Stimulated activated CD4-positive, alpha-beta T cell treated with anti-CD3 and anti-CD28 coated beads, Interleukin-1b, Interleukin-23, amount 100 ng/mL, for 24 hours (primary cell): ENCODE data around the gene RAP1GAP2.
"Not testable (repeated sequence)": the region's sequence is repeated elsewhere in the genome, so short reads cannot be mapped to it uniquely, and the experiment has no call there.

ENCODE experiments used
- DNase-seq, 4 experiments: peaks; one replicate each; pipeline ENCODE4 v3.0.0-alpha.2; 2020; ENCODE audit warnings: low read depth in 4 of 4, low spot score in 1 of 4

RAP1GAP2 gene

GRCh38 chr17:2881295-2881694 is 85.1 kb downstream of the RAP1GAP2 start:
- no peak for DNase-seq

- DNase-seq: no peak
Measured at GRCh38 chr17:2883544-2884213, 87.4 kb downstream of the RAP1GAP2 start.

GRCh38 chr17:2885733-2886132 is 89.5 kb downstream of the RAP1GAP2 start:
- no peak for DNase-seq

GRCh38 chr17:2888326-2888725 is 92.1 kb downstream of the RAP1GAP2 start:
- no peak for DNase-seq

DNA sequence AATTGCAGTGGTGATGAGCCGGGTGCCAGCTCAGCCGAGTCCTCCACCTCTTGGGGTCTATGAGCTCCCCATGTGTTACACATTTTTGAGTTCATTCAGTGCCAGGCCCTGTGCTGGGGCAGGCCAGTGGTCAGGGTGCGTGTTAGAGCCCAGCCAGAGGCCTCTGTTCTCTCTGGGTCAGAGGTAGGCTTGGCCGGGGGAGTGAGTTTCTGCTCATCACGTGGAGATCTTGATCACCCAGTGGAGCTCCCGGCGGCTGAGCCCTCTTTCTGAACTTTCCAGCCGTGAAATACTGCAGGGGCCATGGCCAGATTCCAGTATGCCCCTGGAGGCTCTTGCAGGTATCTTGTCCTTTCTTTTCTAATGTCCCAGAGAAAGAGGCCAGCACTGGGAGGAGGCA is 93.0 kb downstream of the RAP1GAP2 start:
- no peak for DNase-seq

DNA sequence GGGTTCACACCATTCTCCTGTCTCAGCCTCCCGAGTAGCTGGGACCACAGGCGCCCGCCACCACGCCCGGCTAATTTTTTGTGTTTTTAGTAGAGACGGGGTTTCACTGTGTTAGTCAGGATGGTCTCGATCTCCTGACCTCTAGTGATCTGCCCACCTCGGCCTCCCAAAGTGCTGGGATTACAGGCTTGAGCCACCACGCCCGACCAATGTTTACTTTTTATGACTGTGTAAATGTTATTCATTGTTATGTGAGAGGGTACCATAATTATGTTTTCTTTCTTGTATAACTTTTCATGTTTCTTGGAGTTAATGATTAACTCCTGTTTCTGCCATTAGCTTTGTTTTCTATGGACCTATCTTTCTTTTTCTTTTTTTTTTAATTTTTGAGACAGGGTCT is 94.5 kb downstream of the RAP1GAP2 start:
- DNase-seq: not testable (repeated sequence)

DNA sequence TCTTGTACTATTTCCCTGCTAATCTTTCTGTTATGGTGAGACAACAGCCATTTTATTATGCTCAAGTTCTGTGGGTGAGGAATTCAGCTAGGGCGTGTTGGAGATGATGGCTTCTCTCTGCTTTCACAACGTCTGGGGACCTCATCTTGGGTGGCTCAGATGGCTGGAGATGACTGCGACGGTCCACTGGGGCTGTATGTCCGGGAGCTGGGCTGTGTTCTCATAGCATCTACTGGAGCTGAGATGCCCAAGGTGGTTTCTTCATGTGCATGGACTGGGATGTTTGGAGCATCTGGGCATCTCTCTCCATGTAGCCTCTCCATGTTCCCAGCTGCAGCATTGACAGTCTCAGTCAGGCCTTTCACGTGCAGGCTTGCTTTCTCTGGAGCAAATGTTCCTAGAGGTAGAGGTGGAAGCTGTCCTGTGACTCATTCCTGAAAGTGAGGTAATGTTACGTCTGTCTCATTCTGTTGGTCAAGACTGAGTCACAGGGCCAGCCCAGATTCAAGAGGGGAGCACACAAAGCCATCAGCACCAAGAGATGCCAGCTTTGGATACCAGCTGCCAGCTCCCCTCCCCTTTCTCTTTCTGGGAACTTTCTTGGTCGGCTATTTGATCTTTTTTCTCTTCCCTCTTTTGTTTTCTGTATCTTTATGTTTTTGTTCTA is 96.2 kb downstream of the RAP1GAP2 start:
- no peak for DNase-seq

GRCh38 chr17:2893422-2893914 is 97.2 kb downstream of the RAP1GAP2 start:
- no peak for DNase-seq

GRCh38 chr17:2894782-2895181 is 98.5 kb downstream of the RAP1GAP2 start:
- no peak for DNase-seq

GRCh38 chr17:2897605-2898004 is 101.4 kb downstream of the RAP1GAP2 start:
- DNase-seq: no peak

DNA sequence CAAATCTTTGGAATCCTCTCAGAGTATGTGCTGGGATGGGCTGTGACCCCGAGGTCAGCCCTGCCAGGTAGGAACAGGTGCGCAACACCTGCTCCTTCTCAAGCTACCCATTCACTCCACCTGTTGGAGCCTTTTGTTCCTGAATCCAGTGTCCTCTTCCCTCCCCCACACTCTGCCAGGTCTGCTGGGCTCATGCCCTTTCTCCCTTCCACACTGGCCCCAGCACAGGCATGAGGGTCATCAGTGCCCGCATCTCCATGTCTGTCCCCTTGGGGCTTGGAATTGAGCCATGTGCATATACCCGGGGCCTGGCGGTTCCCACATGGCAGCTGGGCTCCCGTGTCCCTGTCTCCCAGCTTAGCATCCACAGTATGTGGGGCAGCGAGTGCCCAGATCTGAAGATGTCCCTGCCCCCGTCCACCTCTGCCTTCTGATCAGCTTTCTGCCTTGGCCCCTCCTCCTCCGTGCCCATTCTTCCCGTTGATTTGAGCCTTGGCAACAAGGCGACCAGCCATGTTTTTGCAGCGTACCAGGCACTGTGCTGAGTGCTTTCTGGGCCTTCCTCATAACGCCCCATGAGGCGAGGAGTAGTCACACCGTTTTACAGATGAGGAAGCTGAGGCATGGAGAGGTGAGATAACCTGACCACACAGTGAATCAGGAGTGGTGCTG is 102.2 kb downstream of the RAP1GAP2 start:
- DNase-seq: no peak

- DNase-seq: no peak
Measured at GRCh38 chr17:2899906-2900305, 103.7 kb downstream of the RAP1GAP2 start.

GRCh38 chr17:2900842-2901241 is 104.6 kb downstream of the RAP1GAP2 start:
- DNase-seq: no peak

- no peak for DNase-seq
Measured at GRCh38 chr17:2901582-2901981, 105.3 kb downstream of the RAP1GAP2 start.

DNA sequence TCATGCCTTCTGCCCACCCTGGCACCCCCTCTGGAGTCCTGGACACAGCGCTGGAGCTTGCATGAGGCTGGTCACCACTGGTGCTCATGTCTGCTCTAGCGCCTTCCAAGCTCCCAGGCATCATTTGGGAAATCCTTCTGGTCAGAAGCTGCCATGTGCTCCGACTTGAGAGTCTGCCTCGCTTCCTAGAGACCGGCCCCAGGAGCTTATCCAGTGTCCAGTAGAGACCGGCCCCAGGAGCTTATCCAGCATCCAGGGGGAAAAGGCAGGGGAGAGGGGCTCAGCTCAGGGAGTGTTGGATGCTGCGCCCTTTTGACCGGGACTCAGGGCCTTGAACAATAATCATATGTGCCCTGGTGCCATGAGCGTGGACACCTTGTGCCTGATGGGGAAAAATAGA is 106.3 kb downstream of the RAP1GAP2 start:
- DNase-seq: no peak

GRCh38 chr17:2903193-2903974 is 107.1 kb downstream of the RAP1GAP2 start:
- DNase-seq: no peak

DNA sequence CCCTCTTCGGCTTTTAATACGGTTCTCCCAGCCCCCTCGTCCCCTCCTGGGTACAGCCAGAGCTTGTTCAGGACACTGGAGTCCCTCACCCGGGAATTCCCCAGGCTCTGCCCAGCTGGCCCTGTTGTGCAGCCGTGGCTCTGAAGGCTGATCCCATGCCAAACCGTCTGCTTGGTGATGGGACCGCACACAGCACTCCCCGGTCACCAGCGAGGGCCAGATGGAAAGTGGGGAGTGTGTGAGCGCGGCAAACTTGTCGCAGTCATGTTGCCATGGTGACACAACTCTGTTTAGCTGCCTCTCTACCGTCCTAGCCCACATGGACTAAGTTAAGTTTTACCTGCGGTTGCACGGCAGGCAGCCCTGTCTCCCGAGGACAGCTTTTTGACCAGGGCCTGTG is 107.9 kb downstream of the RAP1GAP2 start:
- DNase-seq: no peak

DNA sequence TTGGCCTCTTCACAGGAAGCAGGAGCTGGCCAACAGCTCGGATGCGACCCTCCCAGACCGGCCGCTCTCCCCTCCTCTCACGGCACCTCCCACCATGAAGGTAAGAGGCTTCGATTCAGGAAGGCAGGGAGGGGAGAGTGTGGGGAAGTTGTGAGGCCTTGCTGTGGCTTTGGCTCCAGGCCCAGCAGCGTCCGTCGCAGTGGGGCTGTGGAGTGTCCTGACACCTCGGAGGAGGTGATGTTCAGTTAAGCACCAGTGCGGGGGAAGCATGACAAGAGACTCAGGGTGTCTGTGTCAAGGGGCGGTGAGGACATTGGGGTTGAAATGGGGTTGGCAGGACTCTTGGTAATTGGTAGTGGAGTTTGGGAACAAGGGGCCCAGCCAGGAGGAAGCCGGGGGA is 109.0 kb downstream of the RAP1GAP2 start:
- DNase-seq: no peak

DNA sequence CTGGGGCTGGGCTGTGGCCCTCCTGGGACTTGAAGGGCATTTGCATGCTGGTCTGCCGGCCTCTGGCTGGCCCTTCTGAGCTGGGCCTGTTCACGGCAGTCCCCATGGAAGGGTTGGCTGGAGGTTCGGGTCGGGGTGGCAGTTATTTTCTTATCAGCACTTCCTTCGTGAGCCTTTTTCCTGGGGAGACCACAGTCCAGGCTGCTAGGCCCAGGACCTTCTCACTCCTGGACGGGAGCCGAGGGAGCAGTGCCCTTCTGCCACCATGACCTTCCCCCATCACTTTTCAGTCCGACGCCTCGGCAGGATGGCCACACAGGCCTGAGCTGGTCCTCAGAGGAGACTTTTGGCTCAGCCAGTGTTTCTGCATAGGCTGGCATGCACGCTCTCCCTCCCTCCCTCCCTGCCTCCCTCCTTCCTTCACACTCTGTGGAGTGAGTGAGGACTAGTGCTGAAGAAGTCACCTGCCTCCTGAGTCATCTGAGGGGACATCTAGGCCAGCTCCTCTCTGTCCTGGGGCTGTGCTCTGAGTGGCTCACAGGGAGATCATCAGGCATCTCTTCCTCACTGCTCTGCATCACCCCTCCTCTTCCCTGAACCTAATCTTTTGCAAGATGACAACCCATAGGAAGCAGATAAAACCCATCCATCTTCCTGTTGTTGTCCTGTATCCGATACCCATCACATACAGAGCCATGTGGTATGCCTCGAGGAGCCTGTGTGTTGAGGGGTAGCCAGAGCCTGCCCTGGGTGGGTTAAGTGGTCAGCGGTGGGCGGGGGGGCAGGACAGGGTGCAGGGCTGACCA is 109.7 kb downstream of the RAP1GAP2 start:
- DNase-seq: no peak

GRCh38 chr17:2906901-2907300 is 110.7 kb downstream of the RAP1GAP2 start:
- peak in 2 of 4 experiments; percentile 5 to 46 for DNase-seq
